Measurements from ENCODE around the gene SEMA3A. TPM values are rescaled to one million over a fixed set of nuclear protein-coding genes. Genes with fewer than 3 reads are reported as not detected.

SEMA3A gene
- total and polyA plus RNA-seq, 4 donors: 0.08 to 11.0 (median 5.7) TPM; not detected in 1

DNA sequence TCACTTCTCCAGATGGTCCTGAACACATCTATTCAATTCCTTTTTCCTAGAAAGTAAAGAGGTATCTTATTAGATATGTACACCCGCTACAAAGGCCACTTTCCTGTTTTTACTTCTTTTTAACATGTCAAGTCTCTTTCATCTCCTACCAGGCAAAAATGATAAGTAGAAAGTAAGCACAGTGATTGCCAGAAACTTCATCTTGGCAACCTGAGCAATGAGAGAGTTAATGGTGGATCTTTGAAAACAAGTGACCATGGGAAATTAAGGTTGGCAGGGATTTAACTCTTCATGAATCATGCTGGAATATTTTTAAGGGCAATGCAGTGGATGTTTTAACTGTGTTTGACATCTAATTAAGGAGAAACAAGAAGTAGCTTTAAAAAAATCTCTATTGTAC, 2.7 kb downstream of the SEMA3A start:
- H3K36me3 ChIP-seq (ENCODE audit: control insufficient read depth in 1 of 2, insufficient read depth in 2 of 2, low read length in 1 of 2): no peaks in the 10 kb centered on the region
- no peaks in the 10 kb centered on the region for H3K27me3 ChIP-seq (ENCODE audit: control insufficient read depth in 1 of 2, insufficient read depth in 2 of 2, low read length in 1 of 2)
- DNase-seq (no peak), ATAC-seq (ENCODE audit: low FRiP score) (no peak)
- H3K4me1 ChIP-seq (ENCODE audit: control insufficient read depth in 1 of 2, insufficient read depth in 2 of 2, low read length in 2 of 2): no peaks in the 10 kb centered on the region
- no peaks in the 10 kb centered on the region for H3K9me3 ChIP-seq (ENCODE audit: control insufficient read depth, low read length)
- no peak overlapping the region for H3K4me3 ChIP-seq (ENCODE audit: low read length in 2 of 2)
- intact Hi-C loops (cut with DNase I): no loop called here
- 73 to 85% methylated on average over 1 of the region's 1 CpG for WGBS, 2 donors
- no peak overlapping the region for H3K27ac ChIP-seq (ENCODE audit: low read depth in 1 of 2, low read length in 2 of 2)

DNA sequence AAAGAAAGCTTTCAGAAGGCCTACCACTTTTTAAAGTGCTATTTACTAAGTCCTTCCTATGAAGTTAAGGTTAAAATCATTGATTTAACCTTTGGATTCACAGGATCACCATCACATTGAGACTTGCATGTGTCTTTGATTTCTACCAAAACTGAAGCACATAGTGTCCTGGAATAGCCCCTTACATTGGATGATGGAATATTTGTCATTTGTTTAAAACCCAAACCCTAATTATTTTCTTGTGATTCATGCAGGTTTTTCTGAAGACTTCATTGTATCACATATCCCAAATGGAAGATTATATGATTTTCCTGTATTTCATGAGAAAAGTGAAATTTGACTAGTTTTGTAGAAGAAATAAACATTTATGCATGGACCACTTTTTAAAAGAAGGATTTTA, 3.3 kb downstream of the SEMA3A start:
- H3K36me3 ChIP-seq (ENCODE audit: control insufficient read depth in 1 of 2, insufficient read depth in 2 of 2, low read length in 1 of 2): no peaks in the 10 kb centered on the region
- intact Hi-C loops (cut with DNase I): no loop called here
- no peaks in the 10 kb centered on the region for H3K27me3 ChIP-seq (ENCODE audit: control insufficient read depth in 1 of 2, insufficient read depth in 2 of 2, low read length in 1 of 2)
- DNase-seq (no peak), ATAC-seq (ENCODE audit: low FRiP score) (no peak)
- no peaks in the 10 kb centered on the region for H3K4me1 ChIP-seq (ENCODE audit: control insufficient read depth in 1 of 2, insufficient read depth in 2 of 2, low read length in 2 of 2)
- no peak overlapping the region for H3K27ac ChIP-seq (ENCODE audit: low read depth in 1 of 2, low read length in 2 of 2)
- no peaks in the 10 kb centered on the region for H3K9me3 ChIP-seq (ENCODE audit: control insufficient read depth, low read length)
- H3K4me3 ChIP-seq (ENCODE audit: low read length in 2 of 2): no peak overlapping the region

GRCh38 chr7:84190016-84190705, 4.4 kb downstream of the SEMA3A start:
- intact Hi-C loops (cut with DNase I): no loop called here

DNA sequence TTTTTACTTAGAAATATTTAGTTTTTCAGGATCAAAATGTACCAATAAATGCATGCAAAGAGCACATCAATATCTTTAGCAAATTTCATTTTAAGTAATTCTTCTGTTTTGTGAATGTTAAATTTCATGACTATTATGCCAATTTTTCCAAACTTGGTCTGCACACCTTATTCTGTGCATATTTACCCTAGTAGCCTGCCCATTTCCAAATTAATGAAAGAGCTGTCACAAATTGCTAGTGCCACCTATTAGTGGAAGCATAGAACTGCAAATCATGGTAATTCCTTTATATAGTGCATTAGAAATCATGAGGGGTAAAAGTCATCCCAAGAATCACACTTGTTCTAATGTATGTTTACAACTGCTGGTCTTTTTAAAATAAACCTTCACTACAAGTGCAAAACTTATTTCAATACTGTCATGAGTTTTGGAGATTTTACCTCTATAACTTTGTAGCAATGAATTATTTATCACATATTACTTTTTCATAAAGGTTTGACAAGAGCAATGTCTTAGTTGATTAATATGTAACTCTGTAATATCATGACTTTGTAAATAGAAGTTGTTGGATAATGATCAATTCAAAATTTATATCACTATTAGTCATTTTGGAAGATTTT, 5.7 kb downstream of the SEMA3A start:
- no peaks in the 10 kb centered on the region for H3K36me3 ChIP-seq (ENCODE audit: control insufficient read depth in 1 of 2, insufficient read depth in 2 of 2, low read length in 1 of 2)
- no peak overlapping the region for H3K27ac ChIP-seq (ENCODE audit: low read depth in 1 of 2, low read length in 2 of 2)
- H3K27me3 ChIP-seq (ENCODE audit: control insufficient read depth in 1 of 2, insufficient read depth in 2 of 2, low read length in 1 of 2): no peaks in the 10 kb centered on the region
- no peaks in the 10 kb centered on the region for H3K9me3 ChIP-seq (ENCODE audit: control insufficient read depth, low read length)
- no peak for DNase-seq
- no peaks in the 10 kb centered on the region for H3K4me1 ChIP-seq (ENCODE audit: control insufficient read depth in 1 of 2, insufficient read depth in 2 of 2, low read length in 2 of 2)
- H3K4me3 ChIP-seq (ENCODE audit: low read length in 2 of 2): no peak overlapping the region
- intact Hi-C loops (cut with DNase I): no loop called here
- ATAC-seq (ENCODE audit: low FRiP score): no peak

More at GRCh38 chr7:84190016-84190705, 4.4 kb downstream of the SEMA3A start:
- Histone ChIP-seq H3K4me1 (ENCODE audit: control insufficient read depth in 1 of 2, insufficient read depth in 2 of 2, low read length in 2 of 2) (no peaks in the 10 kb centered on the region), H3K27me3 (ENCODE audit: control insufficient read depth in 1 of 2, insufficient read depth in 2 of 2, low read length in 1 of 2) (no peaks in the 10 kb centered on the region), H3K4me3 (ENCODE audit: low read length in 2 of 2) (no peak overlapping the region), H3K36me3 (ENCODE audit: control insufficient read depth in 1 of 2, insufficient read depth in 2 of 2, low read length in 1 of 2) (no peaks in the 10 kb centered on the region), H3K27ac (ENCODE audit: low read depth in 1 of 2, low read length in 2 of 2) (no peak overlapping the region), H3K9me3 (ENCODE audit: control insufficient read depth, low read length) (no peaks in the 10 kb centered on the region)
- no peak for ATAC-seq (ENCODE audit: low FRiP score)
- 91 to 95% methylated on average over 1 of the region's 1 CpG for WGBS, 2 donors
- DNase-seq: no peak

- Histone ChIP-seq H3K36me3 (ENCODE audit: control insufficient read depth in 1 of 2, insufficient read depth in 2 of 2, low read length in 1 of 2) (no peaks in the 10 kb centered on the region), H3K27ac (ENCODE audit: low read depth in 1 of 2, low read length in 2 of 2) (no peak overlapping the region), H3K4me1 (ENCODE audit: control insufficient read depth in 1 of 2, insufficient read depth in 2 of 2, low read length in 2 of 2) (no peaks in the 10 kb centered on the region), H3K4me3 (ENCODE audit: low read length in 2 of 2) (no peak overlapping the region), H3K27me3 (ENCODE audit: control insufficient read depth in 1 of 2, insufficient read depth in 2 of 2, low read length in 1 of 2) (no peaks in the 10 kb centered on the region), H3K9me3 (ENCODE audit: control insufficient read depth, low read length) (no peaks in the 10 kb centered on the region)
- DNase-seq (no peak), ATAC-seq (ENCODE audit: low FRiP score) (no peak)
- 73 to 85% methylated on average over 2 of the region's 2 CpGs for WGBS, 2 donors
- intact Hi-C loops (cut with DNase I): no loop called here
Observed at GRCh38 chr7:84187813-84188510, 6.6 kb downstream of the SEMA3A start.

- no peak overlapping the region for H3K4me3 ChIP-seq (ENCODE audit: low read length in 2 of 2)
- no peaks in the 10 kb centered on the region for H3K4me1 ChIP-seq (ENCODE audit: control insufficient read depth in 1 of 2, insufficient read depth in 2 of 2, low read length in 2 of 2)
- ATAC-seq (ENCODE audit: low FRiP score) (no peak), DNase-seq (no peak)
- H3K27ac ChIP-seq (ENCODE audit: low read depth in 1 of 2, low read length in 2 of 2): no peak overlapping the region
- H3K27me3 ChIP-seq (ENCODE audit: control insufficient read depth in 1 of 2, insufficient read depth in 2 of 2, low read length in 1 of 2): no peaks in the 10 kb centered on the region
- intact Hi-C loops (cut with DNase I): no loop called here
- H3K9me3 ChIP-seq (ENCODE audit: control insufficient read depth, low read length): no peaks in the 10 kb centered on the region
- no peaks in the 10 kb centered on the region for H3K36me3 ChIP-seq (ENCODE audit: control insufficient read depth in 1 of 2, insufficient read depth in 2 of 2, low read length in 1 of 2)
Observed at GRCh38 chr7:84187087-84187805, 7.3 kb downstream of the SEMA3A start.

DNA sequence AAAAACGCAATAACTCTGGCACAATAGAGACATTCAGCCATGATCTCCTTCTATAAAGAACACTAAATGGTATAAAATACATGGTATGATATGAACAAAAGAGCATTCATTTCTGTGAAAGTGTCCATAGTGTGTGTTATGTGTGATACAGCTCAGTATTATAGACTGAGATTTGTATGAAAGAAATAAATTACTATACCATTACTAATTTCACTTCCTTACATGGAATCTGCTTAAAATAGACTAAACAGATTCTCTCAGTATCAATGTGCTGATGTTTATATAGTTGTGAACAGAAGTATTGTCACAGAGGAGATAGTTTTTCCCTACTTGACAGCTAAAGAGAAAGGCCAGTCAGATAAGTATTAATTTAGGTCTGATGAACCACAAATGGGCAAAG, 10.8 kb downstream of the SEMA3A start:
- Histone ChIP-seq H3K4me1 (ENCODE audit: control insufficient read depth in 1 of 2, insufficient read depth in 2 of 2, low read length in 2 of 2) (no peaks in the 10 kb centered on the region), H3K4me3 (ENCODE audit: low read length in 2 of 2) (no peak overlapping the region), H3K27me3 (ENCODE audit: control insufficient read depth in 1 of 2, insufficient read depth in 2 of 2, low read length in 1 of 2) (no peaks in the 10 kb centered on the region), H3K9me3 (ENCODE audit: control insufficient read depth, low read length) (no peaks in the 10 kb centered on the region), H3K27ac (ENCODE audit: low read depth in 1 of 2, low read length in 2 of 2) (no peak overlapping the region), H3K36me3 (ENCODE audit: control insufficient read depth in 1 of 2, insufficient read depth in 2 of 2, low read length in 1 of 2) (no peaks in the 10 kb centered on the region)
- DNase-seq (no peak), ATAC-seq (ENCODE audit: low FRiP score) (no peak)
- intact Hi-C loops (cut with DNase I): no loop called here
- WGBS, 2 donors: 95 to 96% methylated on average over 1 of the region's 1 CpG

GRCh38 chr7:84182301-84182700, 12.3 kb downstream of the SEMA3A start:
- 86 to 95% methylated on average over 1 of the region's 1 CpG for WGBS, 2 donors
- H3K4me3 ChIP-seq (ENCODE audit: low read length in 2 of 2): no peak overlapping the region
- no peak overlapping the region for H3K27ac ChIP-seq (ENCODE audit: low read depth in 1 of 2, low read length in 2 of 2)
- H3K9me3 ChIP-seq (ENCODE audit: control insufficient read depth, low read length): no peaks in the 10 kb centered on the region
- H3K36me3 ChIP-seq (ENCODE audit: control insufficient read depth in 1 of 2, insufficient read depth in 2 of 2, low read length in 1 of 2): no peaks in the 10 kb centered on the region
- ATAC-seq (ENCODE audit: low FRiP score) (no peak), DNase-seq (no peak)
- intact Hi-C loops (cut with DNase I): no loop called here
- H3K27me3 ChIP-seq (ENCODE audit: control insufficient read depth in 1 of 2, insufficient read depth in 2 of 2, low read length in 1 of 2): no peaks in the 10 kb centered on the region
- H3K4me1 ChIP-seq (ENCODE audit: control insufficient read depth in 1 of 2, insufficient read depth in 2 of 2, low read length in 2 of 2): no peaks in the 10 kb centered on the region

All from aorta (tissue), 5 donors.